ENCODE results near the gene RHOH.
"Not testable (repeated sequence)": the region's sequence is repeated elsewhere in the genome, so short reads cannot be mapped to it uniquely, and the experiment has no call there.

Gene RHOH, protein sequence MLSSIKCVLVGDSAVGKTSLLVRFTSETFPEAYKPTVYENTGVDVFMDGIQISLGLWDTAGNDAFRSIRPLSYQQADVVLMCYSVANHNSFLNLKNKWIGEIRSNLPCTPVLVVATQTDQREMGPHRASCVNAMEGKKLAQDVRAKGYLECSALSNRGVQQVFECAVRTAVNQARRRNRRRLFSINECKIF

DNA sequence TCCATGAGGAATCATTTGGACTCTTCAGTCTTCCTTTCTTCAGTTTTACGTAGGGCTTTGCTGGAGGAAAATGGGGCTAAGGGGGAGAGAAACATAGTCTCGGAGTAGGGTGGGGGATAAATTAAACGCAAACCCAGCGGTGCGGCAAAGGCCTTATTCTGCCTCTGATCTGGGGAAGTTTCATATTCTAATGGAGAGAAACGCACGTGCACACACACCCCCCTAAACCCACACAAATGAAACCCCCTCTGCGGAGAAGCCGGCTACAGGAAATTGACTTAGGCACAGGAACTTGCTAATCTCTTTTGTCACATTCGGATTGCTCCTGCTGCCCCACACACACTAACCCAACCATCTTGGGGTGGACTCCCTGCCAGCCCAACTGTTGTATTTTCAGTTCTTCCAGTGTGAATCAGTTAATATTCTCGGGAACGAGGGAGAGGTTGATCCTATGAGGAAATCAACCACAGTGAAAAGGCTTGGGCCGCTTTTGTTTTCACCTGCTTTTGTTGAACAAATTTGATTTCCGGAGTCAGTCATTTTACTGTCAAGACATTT is at the start of gene RHOH:
Gene RHOH, plus strand, starts transcription at position 308 of the 558 bp plus-strand sequence. CDS start 46,356 bp downstream, outside the sequence.
- peak; percentile 59 to 77 for DNase-seq (ENCODE audit: extremely low read depth in 1 of 2, low read depth in 1 of 2)

DNA sequence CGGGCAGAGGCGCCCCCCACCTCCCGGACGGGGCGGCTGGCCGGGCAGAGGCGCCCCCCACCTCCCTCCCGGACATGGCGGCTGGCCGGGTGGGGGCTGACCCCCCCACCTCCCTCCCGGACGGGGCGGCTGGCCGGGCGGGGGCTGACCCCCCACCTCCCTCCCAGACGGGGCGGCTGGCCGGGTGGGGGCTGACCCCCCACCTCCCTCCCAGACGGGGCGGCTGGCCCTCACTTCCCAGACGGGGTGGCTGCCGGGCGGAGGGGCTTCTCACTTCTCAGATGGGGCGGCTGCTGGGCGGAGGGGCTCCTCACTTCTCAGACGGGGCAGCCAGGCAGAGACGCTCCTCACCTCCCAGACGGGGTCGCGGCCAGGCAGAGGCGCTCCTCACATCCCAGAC is 49.3 kb upstream of the RHOH start:
- DNase-seq (ENCODE audit: extremely low read depth in 1 of 2, low read depth in 1 of 2): not testable (repeated sequence)

DNA sequence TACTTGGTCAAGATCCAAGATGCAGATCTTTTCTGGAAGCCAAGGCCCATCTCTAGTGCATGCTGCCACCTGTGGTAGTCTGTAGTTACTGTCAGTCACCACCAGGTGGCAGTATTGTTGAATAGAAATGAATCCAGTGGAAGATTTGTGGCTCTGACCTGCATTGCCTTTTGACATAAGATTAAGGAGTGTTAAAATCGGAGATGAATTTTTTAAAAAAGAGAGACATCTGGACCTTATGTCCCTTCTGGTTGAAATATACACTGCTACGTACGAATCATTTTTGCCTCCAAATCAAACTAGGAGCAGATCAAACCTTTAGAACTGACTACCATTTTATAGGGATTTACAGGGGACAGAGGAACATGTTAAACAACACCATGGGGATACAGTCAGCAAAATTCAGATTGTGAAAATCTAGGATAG is 46.9 kb upstream of the RHOH start:
- DNase-seq (ENCODE audit: extremely low read depth in 1 of 2, low read depth in 1 of 2): peak; percentile 22 to 48

DNA sequence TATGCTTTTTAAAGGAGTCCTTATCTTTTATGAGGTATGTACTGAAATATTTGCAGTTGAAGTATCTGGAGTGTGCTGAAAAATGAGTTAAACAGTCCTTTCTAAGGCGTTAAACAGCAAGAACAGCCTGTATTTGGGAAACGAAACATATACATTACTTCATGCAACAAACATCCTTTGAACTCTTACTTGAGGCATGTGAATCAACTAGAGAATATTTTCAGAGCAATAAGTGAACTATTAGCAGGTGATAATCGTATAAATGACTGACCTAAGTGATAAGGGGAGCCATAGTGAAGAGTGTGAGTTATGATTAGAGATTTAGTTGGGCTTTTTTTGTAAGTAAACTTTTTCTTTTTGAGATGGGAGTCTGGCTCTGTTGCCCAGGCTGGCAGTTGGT is 45.9 kb upstream of the RHOH start:
- DNase-seq (ENCODE audit: extremely low read depth in 1 of 2, low read depth in 1 of 2): no peak

DNA sequence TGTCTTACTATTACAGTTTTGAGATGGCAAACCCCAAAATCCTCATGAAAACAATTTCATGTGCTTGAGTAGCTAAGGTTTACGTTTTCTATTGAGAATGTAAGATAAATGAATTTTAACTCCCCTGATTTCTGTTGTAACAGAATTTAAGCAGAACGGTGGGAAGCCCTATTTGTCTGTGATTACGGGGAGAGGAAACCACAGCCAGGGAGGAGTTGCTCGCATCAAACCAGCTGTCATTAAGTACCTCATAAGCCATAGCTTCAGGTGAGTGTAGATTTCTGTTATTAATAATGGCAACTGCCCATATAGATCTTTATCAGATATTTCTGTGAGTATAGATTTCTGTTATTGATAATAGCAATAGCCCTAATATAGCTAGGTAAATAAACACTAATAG is 44.2 kb upstream of the RHOH start:
- no peak for DNase-seq (ENCODE audit: extremely low read depth in 1 of 2, low read depth in 1 of 2)

DNA sequence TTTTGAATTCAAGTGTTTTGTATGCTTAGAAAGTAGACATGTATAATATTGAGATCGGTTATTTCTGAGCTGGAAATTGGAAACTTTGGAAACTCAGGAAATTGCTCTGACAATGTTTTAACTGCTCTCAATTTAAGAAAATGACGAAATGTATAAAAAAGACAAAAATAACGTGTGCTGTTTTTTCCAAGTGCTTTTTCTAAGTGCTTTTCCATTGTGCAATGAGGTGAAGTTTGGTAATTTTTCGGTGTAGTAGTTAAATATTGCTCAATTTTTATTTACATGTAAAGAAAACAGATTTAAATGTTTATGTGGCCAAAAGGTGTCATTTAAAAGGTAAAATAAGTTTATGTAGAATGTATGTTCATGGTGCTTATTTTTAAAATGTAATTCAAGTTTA is 39.4 kb upstream of the RHOH start:
- no peak for DNase-seq (ENCODE audit: extremely low read depth in 1 of 2, low read depth in 1 of 2)

DNA sequence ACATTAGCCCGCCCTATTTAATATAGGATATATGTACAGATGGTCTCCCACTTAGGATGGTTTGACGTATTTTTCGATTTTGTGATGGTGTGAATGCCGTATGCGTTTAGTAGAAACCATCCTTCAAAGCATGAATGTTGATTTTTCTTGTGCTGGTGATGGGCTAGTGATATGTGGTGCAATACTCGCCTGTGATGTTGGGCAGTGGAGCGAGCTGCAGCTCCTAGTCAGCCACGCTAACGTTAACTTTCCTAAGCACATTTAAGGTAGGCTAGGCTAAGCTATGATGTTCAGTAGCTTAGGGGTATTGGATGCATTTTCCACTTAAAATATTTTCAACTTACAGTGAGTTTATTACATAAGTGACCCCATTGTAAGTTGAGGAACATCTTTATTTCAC is 36.6 kb upstream of the RHOH start:
- DNase-seq (ENCODE audit: extremely low read depth in 1 of 2, low read depth in 1 of 2): no peak

DNA sequence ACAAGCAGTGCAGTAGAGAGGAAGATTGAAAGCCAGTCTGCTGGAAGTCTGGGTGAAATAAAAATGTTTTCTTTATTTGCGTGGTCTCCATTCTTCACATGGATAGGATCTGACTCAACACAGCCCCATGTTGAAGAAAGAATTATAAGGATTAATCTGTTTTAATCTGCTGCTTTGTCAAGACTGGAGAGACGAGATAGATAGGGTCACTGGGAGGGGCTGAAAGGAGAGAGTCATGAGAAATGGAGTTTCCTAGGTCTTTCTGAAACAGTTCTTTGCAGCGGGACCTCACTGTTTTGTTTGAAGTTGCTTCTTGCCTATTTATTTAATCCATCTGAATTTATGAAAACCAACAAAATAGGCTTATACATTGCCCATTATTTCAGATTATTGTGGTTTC is 32.4 kb upstream of the RHOH start:
- DNase-seq (ENCODE audit: extremely low read depth in 1 of 2, low read depth in 1 of 2): no peak

DNA sequence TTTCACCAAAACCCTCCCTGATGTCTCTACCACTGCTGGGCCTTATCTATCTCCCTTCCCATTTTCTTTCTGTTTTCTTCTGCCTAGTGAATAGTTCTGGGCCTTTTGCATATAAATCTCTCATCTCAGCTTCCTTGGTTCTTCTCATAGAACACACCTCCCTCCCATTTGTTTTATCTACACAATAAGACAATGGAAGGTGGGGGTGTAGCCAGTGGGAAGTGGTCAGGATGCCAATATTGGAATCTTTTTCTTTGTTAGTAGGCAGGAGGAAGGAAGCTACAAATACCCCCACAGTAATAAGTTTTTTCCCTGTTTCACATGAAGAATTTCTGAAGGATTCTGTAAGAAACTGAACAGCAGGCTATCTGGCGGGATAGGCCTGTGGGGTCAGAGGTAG is 30.9 kb upstream of the RHOH start:
- no peak for DNase-seq (ENCODE audit: extremely low read depth in 1 of 2, low read depth in 1 of 2)

DNA sequence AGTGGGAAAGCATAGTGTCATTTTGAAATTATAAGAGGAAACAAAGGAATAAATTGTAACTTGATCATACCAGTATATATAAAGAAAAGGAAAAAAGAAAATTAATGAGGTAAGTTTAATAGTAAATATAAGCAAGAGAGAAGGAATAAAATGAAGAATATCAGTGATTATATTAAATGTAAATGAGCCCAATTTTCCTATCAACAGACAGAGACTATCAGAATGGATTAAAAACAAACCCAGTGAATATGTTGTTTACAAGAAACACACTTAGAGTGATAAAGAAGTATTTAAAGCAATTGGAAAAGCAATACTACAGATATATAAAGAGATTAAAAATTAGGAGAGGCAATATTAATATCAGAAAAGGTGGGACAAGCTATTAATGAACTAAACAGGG is 28.8 kb upstream of the RHOH start:
- no peak for DNase-seq (ENCODE audit: extremely low read depth in 1 of 2, low read depth in 1 of 2)

DNA sequence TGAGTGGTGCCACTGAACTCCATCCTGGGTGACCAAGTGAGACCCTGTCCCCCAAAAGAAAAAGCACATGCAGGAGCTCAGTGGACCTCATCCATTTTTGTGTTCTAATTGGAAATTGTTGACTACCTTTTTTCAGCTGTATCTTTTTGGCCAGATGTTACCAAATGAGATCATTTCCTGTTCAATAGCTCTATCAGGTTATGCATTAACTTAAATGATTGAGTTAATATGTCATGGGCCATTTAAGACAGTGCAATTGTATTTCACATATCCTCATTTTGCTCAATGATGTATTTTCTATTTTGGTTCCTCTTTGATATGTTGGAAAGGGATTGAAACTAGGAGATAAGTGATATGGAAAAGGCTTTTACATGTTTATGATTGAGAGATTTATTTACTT is 26.2 kb upstream of the RHOH start:
- no peak for DNase-seq (ENCODE audit: extremely low read depth in 1 of 2, low read depth in 1 of 2)

DNA sequence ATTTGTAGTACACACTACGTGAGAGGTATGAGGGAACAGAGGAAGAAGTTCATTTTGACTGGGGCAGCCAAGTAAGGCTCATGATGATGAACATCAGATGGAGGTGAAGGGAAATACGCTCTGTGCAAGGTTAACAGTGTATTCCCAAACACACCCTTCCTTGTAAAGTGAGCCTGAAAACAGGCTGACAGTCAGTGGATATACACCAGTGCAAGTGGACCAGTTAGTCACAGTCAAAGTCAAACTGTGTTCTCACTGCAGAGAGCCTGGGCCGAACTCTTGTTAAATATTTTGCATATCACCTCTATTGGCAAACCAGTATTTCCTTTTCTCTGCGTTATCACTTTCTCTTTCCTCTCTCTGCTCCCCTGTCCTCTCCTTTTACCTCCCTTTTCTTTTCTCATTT is 23.4 kb upstream of the RHOH start:
- no peak for DNase-seq (ENCODE audit: extremely low read depth in 1 of 2, low read depth in 1 of 2)

DNA sequence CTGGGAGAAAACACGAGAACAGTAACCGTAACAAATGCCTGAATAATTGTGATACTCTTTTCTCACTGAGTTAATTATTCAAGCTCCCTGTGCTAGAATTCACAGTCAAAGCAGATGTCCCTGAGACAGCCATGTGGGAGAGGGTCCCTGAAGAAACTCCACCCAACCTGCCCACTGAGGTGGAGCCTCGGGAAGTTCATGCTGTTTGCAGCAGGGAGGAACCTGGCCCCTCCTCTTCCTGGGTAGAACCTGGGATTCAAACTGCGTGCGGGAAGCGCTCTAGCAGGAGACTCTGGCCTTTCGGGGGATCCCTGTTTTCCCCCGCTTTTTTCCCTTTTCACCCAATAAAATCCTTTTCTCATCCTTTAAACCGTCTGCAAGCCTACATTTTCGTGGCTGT is 20.2 kb upstream of the RHOH start:
- no peak for DNase-seq (ENCODE audit: extremely low read depth in 1 of 2, low read depth in 1 of 2)

DNA sequence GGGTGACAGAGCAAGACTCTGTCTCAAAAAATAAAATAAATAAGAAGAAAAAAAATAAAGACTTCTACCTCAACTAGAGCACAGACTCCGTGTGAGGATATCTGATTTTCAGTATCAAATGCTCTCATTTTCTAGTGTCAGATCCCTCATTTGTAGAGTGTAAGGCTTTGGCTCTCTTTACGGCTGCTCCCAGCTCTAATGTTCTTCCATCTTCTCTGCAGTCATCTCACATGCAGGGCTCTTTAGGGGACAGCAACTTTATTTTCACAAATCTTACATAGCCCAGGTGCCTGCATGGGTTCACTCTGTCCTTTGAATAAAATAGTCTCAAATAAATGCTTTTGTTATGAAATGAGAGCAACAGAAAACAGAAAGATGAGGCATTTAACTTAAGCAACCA is 19.2 kb upstream of the RHOH start:
- DNase-seq (ENCODE audit: extremely low read depth in 1 of 2, low read depth in 1 of 2): no peak

DNA sequence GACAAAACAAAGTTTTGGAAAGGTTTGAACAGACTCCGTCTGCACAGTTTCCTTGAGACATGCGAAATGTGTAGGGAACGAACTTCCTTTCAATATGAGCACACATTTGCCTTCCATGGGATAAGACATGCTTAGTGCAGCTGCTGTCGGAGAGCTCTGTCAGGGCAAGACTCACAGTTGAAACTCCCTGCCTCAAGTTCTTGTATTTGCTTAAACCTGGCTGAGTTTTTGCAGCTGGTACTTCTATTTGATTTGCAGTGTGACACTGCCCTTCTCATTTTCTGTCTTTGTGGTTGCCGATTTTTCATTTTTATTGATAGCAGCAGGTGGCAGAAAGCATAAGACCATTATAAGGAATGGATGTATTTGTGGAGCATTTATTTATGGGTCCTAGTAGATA is 18.2 kb upstream of the RHOH start:
- DNase-seq (ENCODE audit: extremely low read depth in 1 of 2, low read depth in 1 of 2): no peak

DNA sequence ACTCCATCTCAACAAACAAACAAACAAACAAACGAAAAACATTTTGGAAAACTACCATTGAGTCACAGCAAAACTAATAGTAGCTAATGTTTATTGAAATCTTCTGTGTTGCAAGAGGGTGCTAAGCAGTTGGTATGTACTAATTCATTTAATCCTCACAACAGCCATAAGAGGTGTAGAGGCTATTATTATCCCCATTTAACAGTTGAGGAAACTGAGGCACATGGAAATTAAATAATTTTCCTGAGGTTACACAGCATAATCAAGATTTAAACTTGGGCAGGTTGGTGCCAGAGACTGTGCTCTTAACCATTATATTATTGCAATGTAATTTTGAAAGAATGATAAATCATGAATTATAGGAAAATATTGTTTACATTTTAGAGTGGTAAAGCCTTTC is 17.5 kb upstream of the RHOH start:
- no peak for DNase-seq (ENCODE audit: extremely low read depth in 1 of 2, low read depth in 1 of 2)

DNA sequence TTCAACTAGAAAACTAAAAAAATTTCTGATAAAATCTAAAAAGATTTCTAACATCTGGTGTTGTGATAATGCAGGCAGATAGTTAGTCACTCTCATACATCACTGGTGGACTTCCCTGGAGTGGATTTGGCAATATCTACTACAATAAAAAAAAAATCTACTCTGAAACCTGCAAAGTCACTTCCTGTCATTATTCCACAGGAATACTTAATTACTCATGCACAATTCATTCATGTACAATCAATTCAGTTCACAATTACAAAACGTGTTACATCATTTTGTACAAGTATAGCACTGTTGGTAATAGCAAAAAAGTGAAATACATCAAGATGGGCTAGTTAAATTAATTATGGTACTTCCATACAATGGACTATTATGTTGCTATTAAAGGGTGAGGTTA is 16.5 kb upstream of the RHOH start:
- no peak for DNase-seq (ENCODE audit: extremely low read depth in 1 of 2, low read depth in 1 of 2)

DNA sequence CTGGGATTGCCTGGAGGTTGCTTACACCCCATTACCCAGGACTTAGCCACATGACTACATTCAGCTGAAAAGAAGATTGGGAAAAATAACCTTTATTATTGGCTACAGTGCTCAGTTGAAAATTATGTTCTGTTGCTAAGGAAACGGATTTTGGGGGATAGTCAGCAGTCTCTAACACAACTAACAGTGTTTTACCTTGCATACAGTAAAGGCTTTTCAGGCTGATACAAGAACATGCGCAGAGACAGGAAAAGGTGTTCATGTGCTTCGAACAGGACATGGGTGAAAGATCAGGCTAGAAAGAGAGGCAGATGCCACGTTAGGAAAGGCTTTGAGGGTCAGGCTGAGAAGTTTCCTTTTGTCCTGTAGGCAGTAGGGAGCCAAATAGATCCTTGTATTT is 14.8 kb upstream of the RHOH start:
- DNase-seq (ENCODE audit: extremely low read depth in 1 of 2, low read depth in 1 of 2): no peak

DNA sequence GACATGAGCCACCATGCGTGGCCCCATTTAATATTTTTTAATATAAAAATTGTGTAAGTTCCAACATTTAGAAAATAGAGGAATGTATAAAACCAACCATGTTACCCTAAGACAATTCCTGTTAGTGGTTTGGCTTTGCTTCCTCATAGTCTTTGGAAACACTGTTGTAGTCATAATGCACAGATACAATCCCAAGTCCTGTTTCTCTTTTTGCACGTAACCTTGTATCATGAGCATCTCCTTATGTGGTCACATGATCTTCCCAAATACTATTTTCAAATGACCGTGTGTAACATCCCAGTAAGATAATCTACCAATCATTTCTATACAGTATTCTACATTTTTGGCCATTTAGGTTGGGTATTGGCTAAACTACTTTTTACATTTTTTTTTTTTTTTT is 13.9 kb upstream of the RHOH start:
- DNase-seq (ENCODE audit: extremely low read depth in 1 of 2, low read depth in 1 of 2): no peak

DNA sequence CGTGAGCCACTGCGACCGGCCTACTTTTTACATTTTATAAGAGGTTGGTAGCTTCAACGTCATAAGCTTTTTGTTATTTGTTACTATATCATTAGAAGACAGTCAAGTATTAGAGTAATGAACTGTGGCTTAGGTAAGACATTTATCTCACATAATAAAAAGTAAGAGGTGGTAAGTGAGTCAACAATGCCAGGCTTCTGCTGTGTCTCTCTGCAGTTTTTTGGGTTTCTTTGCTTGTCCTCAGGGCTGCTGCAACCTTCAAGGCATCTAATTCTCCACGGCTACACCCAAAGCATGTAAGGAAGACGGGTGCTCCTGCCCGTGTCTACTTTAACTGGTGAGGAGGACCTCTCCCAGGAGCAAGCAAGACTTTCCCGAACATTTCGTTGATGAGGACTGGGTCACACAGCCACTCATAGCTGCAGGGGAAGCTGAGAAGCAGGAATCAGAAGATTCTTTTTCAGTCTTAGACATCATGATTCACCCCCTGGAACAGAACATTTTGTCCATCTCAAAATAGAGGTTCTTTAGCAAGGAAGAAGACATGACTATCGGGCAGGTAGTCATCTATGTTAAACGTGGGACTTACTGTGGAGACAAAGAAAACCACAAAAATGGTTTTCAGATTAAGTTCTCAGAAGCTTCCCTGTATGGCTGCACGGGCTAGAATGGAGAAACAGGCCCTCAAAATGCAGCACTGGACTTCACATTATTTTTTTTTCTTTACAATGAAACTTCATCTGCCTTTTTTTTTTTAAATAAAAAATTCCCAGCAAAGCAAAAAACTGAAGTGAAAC is 13.0 kb upstream of the RHOH start:
- DNase-seq (ENCODE audit: extremely low read depth in 1 of 2, low read depth in 1 of 2): no peak

DNA sequence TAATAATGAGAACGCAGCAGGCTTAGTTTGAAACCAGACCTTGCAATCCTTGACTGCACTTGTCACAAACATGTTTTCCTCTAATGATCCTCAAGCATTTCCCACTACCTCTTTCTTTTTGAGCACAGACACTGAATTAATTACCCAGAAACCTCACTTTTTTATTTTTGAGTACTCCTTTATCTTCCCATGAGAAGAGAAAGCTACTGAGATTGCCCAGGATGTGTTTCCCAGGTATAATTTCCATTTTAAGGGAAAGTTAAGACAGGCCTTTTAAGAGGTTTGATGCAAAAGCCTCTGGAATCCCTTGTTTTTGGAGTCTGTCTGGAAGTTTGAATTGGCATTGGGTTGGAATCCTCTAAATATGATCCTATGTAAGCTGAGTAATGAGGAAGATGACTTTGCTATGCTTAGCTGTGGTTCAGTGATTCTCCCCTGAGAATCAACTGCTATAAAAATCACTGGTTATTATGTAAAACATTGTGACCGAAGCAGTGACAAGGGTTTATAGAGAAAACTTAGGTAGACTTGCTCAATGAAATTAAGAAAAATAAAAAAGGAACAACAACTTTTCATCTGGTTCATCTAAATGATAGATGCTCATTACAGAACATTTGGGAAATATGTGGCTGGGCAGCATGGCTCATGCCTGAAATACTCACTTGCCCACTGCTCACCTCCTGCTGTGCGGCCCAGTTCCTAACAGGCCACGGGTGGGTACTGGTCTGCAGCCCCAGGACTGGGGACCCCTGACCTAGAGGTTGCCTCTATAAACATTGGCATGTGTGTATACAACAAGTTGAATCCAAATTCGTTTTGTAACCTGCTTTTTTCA is 10.8 kb upstream of the RHOH start:
- DNase-seq (ENCODE audit: extremely low read depth in 1 of 2, low read depth in 1 of 2): no peak

DNA sequence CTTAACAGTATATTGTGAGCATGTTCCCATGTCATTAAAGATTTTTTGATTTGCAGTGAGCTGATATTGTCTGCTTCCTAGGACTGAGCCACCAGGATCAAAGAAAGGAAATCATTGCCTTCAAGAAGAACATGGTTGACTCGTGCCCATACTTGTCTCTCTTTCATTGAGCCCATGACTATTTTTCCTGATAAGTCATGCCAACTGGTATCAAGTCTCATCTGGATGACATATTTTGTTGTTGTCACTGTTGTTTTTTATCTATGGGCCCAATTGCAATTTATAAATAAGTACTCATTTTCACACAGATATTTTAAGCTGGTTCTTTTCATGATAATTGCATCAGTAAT is 10.2 kb upstream of the RHOH start:
- no peak for DNase-seq (ENCODE audit: extremely low read depth in 1 of 2, low read depth in 1 of 2)

All from stimulated activated CD8-positive, alpha-beta memory T cell treated with anti-CD3 and anti-CD28 coated beads, Interleukin-7, amount 100 ng/mL, for 48 hours (primary cell).